HUDEP-2 (cell line): ENCODE data around the gene SLC25A10.

Experiments used
- DNase-seq, 76 experiments: peaks; one replicate each; lab custom pipeline; 2025; ENCODE audit not compliant: unreplicated experiment in 76 of 76; lab: John Stamatoyannopoulos, UW

Gene SLC25A10

DNA sequence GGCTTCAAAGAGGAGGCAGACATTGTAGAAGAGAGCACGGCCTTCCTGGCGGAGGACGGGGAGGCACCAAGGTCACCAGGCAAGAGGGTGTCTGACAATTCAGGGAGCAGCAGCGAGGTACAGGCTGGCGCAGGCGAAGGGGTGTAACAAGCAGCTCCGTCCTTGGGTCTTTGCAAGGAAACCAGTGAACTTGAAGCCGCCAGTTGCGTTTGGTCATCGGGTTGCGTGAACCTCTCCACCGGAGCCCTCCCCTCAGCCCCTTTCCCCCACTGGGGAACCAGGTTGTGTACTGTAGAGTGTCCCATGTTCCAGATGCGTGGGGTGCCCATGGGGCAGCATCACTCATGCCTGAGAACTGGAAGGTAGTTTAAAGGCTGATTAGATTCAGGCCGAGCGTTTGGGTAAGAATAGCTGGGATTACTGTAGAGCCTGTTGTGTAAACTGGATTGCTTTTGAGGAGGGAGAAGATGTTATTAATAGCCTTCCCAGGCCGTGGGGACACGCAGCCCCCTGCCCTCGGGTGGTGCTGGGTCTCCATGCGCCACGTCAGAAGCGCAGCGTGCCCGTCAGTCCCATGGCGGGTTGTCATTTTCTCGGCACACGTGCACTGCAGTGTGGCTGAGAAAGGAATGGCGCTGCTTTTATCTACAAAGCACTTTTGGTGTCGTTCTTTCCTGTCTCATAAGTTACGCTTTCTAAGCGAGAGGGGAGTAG is 6.4 kb upstream of the SLC25A10 start:
- DNase-seq = no peak

DNA sequence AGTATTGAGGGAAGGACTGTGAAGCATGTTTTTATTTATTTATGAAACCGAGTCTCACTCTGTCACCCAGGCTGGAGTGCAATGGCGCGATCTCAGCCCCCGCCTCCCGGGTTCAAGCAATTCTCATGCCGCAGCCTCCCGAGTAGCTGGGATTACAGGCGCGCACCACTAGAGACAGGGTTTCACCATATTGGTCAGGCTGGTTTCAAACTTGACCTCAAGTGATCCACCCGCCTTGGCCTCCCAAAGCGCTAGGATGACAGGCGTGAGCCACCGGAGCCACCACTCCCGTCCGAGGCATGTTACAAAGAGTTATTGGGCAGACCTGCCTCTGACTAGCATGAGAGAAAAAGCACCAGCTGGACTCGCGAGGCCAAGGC is 5.9 kb upstream of the SLC25A10 start:
- no peak for DNase-seq

DNA sequence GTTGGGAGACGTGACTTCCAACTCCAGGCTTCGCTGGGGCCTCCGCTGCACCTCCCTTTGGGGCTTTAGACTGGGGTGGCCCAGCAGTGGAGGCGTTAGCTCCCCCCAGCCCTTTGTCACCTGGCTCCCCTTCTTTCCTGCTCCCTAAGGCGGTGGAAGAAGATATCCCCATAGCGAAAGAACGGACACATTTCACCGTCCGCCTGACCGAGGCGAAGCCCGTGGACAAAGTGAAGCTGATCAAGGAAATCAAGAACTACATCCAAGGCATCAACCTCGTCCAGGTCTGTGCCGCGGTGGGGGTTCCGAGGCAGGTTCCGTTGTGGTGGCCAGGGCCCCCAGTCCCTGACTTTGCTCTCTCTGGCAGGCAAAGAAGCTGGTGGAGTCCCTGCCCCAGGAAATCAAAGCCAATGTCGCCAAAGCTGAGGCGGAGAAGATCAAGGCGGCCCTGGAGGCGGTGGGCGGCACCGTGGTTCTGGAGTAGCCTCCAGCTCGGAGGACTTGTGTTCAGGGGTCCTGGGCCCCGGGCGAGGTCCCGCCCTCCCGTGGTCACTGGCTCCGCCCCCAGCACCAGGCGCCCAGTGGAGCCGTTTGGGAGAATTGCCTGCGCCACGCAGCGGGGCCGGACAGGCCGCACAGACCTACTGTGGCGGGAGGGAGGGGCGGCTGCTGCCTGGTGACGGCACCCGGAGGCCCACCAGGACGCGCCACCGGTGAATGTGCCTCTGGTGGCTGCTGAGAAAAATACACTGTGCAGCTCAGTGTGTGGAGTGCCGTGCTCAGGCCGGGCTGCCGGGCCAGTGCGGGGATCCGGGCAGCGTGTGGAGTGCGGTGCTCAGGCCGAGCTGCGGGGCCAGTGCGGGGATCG is 5.1 kb upstream of the SLC25A10 start:
- DNase-seq = no peak

DNA sequence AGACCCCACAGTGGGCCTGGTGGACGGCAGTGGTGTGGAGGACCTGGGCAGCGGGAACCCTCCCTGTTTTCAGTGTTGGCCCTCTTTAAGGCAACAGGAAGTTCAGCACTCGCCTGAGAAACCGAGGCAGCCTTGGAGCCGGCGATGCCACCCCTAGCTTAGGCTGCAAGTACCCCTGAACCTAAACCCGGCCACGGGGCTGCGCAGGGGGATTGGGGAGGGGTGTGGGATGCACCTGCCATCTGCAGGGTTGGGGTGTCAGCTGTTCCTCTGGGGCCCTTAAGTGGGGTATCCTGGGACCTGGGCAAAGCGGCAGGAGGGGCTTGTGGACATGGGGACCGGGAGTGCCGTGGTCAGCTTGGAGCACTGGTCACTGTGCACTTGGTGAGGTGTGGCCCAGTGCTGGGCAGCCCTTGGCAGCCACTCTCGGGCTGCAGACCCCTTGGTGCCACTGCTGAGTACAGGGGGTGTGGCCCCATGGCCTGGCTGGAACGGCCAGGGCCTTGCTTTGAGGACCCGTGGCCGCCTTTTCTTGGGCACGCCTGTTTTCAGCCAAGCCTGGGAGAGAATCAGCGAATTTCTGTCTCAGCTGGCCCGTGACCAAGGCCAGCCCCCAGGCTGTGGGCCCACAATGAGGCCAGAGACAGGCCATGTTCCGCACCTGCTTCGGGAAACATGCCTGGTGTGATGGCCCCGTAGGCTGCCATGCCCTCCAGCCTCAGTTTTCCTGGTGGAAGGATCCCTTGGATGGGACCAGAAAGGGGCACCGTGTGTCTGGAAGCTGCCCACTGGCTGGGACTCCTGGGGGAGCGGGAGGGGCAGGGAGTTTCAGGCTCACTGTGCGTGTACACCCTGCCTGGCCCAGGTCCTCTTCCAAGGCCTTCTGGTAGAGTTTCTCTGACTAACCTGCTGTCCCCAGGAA is 4.1 kb upstream of the SLC25A10 start:
- no peak for DNase-seq

DNA sequence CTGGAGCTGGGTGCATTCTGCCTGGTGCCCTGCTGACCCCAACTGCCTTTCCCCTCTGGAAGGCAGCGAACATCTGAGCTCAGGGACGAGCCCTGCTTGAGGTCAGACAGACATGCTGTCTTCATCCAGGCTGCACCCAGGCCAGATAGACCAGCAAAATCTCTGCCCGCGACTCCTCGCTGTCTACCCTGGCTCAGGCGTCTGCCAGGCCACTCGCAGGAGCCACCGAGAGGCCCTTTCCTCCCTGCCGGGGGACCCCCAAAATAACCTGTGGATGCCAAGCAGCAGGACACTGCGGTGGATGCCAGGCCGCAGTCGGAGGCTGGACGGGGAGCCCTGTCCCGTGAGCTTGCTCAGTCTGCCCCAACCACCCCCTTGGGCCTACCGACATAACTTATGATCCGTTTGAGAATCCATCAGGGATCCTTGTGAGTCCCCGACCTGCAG is 3.3 kb upstream of the SLC25A10 start:
- no peak for DNase-seq

DNA sequence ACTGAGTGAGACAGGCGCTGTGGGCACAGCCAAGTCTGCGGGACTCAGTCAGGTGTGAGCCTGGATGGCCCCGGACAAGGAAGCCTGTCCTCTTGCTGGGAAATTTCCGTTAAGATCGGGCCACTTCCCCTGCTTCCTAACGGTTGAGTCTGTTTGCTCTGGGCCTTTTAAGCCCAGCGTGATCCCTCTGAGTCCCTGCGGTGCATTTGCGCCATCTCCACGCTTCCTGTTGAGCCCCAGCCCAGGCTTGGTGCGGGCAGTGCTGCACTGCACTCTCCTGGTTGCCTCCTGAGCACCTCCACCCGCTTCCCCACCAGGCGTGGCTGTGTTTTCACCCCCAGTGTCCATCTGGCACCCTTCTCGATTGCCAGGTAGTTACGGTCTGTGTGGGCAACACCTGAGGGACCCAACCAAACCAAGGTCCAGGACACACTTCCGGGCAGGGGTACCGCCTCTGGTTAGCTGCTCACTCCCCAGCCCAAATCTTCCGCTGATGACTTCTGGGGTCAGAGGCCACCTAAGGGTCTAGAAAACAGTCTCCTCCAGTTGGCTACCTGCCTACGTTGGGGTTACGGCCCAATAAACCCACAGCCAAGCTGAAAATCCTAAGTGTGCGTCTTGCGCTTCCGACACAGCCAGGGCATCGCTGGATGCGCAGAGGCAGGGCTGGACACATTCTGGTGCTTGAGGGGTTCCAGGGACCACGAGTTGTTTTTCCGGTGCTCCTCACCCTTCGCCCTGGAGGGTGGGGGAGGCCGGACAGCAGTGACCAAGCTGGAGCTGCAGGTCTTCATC is 1.4 kb upstream of the SLC25A10 start:
- peak in 2 of 76 experiments; percentile 30 for DNase-seq

DNA sequence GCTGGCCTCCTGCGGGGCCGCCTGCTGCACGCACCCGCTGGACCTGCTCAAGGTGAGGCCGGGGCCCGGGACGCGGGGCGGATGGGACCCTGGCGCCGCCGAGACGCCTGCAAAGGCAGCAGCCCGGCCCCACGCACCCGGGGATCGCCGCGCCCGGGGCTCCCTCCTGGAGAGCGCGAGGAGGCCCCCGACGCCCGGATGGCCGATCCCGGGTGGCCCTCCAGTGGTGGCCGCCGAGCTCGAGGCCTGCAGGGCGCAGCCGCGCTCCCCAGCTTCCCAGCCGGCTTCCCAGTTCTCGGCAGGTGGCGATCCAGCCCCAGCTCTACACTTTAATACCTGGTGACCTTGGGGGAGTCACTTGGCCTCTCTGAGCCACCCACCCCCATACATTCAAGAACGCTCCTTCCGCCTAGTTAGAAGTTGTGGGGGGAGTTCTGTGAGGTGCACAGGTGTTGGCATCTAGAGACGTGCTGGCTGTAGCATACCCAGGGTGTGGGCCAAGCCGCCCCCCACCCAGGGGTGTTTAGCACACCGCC is 452 bp downstream of the SLC25A10 start:
- peak in 21 of 76 experiments; percentile 12 to 67 (median 35) for DNase-seq

DNA sequence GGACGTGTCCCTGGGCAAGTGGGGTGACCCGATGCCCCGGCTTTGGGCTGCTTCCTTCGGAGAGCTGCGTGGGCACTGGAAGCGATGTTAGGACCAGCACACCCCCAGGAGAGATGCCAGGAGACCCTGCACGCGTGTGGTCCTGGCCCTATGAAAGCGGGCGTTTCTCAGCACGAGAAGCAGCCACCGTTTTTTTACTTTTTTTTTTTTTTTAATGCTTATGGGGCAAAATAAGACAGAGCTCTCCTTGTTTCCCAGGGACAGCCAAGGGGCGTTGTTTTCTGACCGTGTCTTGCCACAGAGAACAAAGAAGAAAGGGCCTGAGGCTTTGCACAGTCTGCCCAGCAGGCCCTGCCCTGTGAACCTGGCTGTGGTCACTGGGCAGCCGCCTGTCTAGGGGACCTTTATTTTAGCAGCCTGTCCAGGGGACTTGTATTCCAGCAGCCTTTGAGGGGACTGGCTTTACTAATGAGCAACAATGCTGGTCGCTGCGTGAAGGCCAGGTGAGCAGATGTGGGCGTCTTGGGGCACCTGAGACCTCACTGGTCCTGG is 996 bp downstream of the SLC25A10 start:
- DNase-seq = peak in 1 of 76 experiments; percentile 11

DNA sequence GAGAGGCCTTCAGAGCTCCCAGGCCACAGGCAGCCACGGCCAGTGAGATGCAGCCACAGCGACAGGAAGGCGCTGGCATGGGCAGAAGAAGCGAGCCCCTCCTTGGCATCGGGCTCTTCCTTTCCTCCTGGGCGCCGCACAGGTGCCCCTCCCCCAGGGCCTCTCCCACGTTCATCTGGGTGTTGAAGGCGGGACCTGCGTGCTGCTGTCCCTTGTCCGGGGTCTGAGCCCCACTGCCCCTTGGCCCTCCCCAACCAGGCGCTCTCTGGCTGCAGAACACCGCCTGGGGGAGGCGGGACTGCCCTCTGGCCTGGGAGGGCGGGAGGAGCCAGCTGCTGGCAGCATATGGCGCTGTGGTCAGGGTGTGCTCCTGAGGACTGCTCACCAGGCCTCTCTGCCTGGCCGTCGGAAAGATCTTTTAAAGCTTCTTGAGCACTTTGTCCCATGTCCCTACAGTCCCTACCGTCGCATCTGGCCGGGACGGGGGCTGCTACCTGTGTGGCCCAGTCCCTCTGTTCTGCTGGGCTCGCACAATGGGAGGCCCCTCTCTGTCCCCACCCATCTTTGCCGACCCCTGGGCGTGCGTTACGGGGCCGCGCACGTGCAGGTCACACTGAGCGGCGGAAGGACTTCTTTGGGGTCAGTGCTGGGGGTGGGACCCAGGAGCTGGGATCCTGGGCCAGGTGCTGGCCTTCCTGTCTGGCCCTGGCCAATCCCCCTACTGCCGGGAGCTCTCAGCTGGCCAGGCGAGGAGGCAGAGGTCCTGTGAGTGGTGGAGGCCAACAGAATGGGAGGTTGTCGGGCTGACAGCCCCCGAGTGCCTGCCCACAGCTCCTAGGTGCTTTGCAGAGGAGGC is 1.7 kb downstream of the SLC25A10 start:
- peak in 41 of 76 experiments; percentile 7 to 62 (median 28) for DNase-seq

DNA sequence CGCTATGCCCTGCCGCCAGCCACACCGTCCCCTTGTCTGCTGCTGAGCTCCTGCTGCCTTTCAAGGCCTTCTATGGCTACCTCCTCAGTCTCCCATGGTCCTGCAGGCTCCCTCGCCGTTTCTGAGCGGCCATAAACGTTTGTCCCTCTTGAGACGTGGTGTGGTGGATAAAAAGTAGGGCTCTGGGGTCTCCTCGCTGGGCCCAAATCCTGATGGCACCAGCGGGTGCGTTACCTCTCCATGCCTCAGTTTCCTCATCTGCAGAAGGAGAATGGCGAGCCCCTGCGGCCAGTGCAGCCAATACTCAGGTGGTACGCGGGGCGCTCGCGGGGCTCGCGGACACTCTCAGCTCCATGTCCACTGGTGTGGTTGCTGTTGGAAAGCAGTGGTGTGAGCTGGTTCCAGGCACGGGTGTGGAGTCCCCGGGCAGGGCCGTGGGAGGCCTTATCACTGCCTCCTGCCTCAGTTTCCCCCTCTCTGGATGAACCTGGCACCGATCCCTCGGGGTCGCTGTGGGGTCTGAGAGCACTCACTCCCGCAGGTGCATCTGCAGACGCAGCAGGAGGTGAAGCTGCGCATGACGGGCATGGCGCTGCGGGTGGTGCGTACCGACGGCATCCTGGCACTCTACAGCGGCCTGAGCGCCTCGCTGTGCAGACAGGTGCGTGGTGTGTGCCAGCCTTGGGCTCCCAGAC is 2.5 kb downstream of the SLC25A10 start:
- no peak for DNase-seq

DNA sequence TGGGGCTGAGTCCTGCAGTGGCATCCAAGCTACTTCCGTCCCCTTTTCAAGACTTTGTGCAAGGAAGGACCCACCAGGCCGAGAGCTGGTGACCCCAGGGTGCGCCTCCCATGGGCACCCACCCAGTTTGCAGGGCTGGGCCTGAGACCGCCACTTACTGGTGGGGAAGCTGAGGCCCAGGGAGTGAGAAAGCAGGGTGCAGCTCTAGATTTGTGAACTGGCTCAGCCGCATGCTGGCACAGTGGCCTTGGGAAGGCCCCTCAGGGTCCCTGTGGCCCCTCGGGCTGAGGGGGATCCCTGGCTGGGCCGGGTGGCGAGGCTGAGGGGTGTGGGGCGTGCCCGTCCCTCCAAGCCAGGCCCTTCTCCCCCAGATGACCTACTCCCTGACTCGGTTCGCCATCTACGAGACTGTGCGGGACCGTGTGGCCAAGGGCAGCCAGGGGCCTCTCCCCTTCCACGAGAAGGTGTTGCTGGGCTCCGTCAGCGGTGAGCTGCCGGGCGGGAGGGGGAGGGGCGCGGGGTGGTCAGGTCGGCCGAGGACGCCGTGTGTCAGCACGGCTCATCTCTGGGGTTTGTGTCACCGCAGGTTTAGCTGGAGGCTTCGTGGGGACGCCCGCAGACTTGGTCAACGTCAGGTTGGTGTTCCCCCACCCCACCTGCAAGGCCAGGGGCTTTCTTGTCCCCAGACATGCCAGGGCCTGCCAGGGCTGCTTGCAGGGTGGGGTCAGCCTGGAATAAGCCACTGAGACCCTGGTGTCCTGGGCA is 3.2 kb downstream of the SLC25A10 start:
- DNase-seq = no peak

DNA sequence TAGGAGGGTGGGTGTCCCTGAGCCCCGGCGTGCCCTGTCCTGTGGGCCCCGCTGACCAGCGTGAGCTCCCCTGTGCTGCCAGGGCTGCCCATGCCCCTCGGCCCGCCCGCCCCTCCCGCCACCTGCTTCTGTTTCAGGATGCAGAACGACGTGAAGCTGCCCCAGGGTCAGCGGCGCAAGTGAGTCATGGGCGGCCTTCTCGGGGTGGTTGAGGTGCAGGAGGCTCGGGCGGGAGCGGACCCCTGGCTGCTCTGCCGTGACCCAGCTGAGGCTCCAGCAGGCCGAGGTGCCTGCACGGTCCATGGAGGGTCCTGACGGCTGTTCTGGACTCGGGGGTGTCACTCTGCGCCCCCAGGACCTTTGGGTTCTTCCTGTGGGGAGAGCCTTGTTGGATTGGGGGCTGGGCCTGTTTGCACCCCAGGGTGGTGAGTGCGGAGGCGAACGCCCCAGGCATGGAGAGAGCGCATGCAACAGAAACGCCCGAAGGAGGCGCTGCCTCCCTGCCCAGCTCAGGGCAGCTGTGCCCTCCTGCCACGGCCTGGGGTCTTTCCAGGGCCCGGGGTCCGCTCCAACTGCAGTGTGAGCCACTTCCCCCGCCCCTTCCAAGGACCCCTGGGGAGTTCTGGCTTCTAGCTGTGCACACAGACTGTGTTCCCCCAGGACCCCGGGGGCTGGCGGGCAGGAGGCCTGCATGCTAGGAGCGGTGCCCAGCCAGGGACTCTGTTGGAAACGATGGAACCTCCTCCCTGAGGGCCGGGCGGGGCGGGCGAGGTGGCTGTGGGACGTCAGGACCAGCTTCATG is 4.0 kb downstream of the SLC25A10 start:
- DNase-seq = no peak

DNA sequence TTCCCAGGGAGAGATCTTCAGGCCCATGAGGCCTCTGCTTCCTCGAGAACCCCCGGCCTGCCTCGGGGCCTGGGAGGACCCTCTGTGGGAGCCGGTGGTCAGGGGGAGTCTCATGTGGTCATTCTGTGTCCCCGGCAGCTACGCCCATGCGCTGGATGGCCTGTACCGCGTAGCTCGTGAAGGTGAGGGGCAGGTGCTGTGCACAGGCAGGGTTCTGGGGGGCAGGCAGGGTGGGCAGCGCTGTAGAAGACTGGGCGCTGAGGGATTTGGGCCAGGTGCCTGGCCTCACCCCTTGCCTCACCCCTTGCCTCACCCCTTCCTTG is 4.6 kb downstream of the SLC25A10 start:
- DNase-seq = no peak

DNA sequence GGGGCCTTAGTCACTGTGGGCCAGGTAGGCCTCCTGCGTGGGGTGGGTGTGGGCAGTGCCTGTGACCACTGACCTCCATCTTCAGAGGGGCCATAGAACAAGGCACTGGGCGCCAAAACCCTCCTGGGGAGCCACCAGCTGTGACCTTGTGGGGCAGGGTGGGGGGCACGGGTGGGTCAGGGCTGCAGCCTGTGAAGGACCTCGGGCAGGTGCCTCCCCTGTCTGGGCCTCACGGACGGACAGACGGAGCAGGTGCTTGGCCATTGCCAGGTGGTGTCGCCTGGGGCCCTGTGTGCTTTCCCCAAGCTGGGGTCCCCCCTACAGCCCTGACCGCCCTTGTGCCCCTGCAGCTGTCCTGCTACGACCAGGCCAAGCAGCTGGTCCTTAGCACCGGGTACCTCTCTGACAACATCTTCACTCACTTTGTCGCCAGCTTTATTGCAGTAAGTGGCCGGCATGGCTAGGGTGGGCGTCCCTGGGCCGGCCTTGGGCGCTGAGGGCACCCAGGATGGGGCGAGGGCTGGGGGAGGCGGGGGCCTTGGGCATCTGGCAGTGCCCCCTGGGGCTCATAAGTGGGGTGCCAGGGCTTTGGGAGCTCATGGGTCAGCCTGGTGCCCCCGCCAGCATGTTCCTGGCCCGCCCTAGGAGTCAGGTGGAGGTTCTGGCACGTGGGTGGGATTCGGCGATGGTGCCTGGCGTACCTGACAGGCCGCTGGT is 5.1 kb downstream of the SLC25A10 start:
- no peak for DNase-seq

DNA sequence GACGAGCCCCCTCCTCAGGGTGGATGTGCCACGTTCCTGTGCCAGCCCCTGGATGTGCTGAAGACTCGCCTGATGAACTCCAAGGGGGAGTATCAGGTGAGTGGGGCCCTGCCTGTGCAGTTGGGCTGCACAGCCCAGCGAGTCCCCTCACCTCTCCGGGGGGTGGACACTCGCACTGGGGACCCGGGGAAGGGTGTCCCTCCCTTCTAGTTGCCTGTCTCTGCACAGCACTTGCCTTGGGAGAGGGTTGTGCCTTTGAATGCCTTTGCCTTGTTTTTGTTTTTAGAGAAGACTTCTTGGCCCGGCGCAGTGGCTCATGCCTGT is 5.6 kb downstream of the SLC25A10 start:
- DNase-seq = no peak
